ENCODE data around the gene MAFF.
"Not testable (repeated sequence)": the region's sequence is repeated elsewhere in the genome, so short reads cannot be mapped to it uniquely, and the experiment has no call there.

MAFF gene

DNA sequence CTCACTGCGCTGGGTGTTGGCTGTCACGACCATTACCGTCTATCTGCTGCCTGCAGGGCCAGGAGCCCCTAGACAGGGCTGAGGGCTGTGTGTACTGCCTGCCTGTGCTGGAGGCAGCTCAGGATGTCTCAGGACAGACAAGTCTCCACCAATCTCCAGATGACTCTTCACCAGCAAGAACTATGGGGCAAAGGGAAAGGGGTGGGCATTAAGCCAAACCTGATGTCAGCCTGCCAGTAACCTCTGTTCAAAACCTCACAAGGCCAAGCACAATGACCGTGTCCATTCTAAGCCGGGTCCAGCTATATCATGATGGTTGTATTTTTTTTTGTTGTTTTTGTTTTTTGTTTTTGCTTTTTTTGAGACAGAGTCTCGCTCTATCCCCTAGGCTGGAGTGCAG is 31.6 kb downstream of the MAFF start:
- TF ChIP-seq, protein P1, sequence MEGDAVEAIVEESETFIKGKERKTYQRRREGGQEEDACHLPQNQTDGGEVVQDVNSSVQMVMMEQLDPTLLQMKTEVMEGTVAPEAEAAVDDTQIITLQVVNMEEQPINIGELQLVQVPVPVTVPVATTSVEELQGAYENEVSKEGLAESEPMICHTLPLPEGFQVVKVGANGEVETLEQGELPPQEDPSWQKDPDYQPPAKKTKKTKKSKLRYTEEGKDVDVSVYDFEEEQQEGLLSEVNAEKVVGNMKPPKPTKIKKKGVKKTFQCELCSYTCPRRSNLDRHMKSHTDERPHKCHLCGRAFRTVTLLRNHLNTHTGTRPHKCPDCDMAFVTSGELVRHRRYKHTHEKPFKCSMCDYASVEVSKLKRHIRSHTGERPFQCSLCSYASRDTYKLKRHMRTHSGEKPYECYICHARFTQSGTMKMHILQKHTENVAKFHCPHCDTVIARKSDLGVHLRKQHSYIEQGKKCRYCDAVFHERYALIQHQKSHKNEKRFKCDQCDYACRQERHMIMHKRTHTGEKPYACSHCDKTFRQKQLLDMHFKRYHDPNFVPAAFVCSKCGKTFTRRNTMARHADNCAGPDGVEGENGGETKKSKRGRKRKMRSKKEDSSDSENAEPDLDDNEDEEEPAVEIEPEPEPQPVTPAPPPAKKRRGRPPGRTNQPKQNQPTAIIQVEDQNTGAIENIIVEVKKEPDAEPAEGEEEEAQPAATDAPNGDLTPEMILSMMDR (IDR thresholded peaks at IDR 0.05) = no peak
- H3K4me3 Mint-ChIP-seq = no peak overlapping the region
- no peak overlapping the region for H3K27ac Mint-ChIP-seq
- no peaks in the 10 kb centered on the region for H3K4me1 Mint-ChIP-seq
- peaks cover 30% of the 10 kb centered on the region for H3K36me3 Mint-ChIP-seq (ENCODE audit: low read depth)
- no peaks in the 10 kb centered on the region for H3K9me3 Mint-ChIP-seq
- peaks cover 2% of the 10 kb centered on the region for H3K27me3 Mint-ChIP-seq (ENCODE audit: low read depth, poor library complexity)
- no peak for DNase-seq

DNA sequence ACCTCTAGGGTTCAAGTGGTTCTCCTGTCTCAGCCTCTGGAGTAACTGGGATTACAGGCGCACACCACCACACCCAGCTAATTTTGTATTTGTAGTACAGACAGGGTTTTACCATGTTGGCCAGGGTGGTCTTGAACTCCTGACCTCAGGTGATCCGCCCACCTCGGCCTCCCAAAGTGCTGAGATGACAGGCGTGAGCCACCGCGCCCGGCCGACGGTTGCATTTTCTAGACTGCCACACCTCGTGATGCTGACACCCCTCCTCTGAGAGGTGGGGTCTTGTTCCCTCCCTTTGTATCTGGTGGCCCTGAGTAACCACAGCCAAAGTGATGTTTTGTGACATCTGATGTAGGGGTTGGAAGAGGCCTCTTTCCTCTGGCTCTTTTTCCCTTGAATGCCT is 32.1 kb downstream of the MAFF start:
- not testable (repeated sequence) for H3K27me3 Mint-ChIP-seq (ENCODE audit: low read depth, poor library complexity); H3K4me3 Mint-ChIP-seq; H3K4me1 Mint-ChIP-seq; H3K27ac Mint-ChIP-seq; H3K9me3 Mint-ChIP-seq; DNase-seq
- peaks cover 30% of the 10 kb centered on the region for H3K36me3 Mint-ChIP-seq (ENCODE audit: low read depth)

DNA sequence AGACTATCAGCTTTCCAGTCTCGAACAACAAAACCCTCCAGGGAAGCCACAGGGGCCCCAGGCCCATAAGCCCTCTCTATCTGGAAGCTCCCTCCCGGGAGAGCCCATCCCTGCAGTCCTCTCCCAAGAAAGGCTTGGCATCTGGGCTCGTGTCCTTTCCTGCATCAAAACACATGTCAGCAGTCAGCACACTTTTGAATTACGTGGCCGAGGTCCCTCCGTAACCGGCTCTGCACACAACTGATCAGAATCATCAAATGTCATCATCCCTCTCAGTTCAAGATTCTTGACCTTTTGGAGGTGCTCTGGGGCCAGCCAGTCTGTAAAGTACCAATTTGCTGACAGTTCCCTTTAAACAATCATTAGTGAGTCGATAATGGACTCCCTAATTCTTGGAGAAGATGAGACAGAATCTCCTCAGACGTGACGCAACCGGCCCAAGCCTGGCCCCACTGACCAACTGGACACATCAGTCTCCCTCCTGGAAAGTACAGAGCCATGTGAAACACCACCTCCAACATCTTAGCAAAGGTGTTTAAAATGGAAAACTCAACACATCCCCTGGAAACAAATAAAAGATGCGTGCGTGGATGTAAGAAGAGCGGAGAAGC is 33.6 kb downstream of the MAFF start:
- Mint-ChIP-seq H3K4me3 (no peak overlapping the region), H3K27ac (no peak overlapping the region), H3K27me3 (ENCODE audit: low read depth, poor library complexity) (peaks cover 2% of the 10 kb centered on the region), H3K36me3 (ENCODE audit: low read depth) (peaks cover 38% of the 10 kb centered on the region), H3K4me1 (peaks cover 10% of the 10 kb centered on the region), H3K9me3 (no peaks in the 10 kb centered on the region)
- DNase-seq = no peak
- TF ChIP-seq, protein P1 (IDR thresholded peaks at IDR 0.05) = no peak

DNA sequence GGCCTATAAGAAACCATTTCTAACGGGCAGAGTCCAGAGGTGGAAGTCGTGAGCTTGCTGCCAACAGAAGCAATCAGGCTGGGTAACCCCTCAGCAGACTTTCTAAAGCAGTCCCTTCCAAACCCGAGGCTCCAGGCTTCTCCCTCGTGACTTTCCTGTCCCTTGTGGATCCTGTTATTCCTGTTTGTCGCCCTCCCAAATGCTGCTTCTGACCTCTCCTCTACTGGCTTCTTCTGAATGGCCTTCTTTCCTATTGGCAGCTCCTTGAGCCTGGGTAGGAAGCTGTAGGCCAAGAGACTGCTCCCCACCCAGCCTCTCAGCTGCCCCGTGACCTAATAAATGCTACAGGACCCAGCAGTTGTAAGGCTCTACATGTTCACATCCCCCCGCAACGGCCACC is 35.0 kb downstream of the MAFF start:
- peaks cover 23% of the 10 kb centered on the region for H3K4me1 Mint-ChIP-seq
- peaks cover 2% of the 10 kb centered on the region for H3K27me3 Mint-ChIP-seq (ENCODE audit: low read depth, poor library complexity)
- H3K4me3 Mint-ChIP-seq = no peak overlapping the region
- no peak overlapping the region for H3K27ac Mint-ChIP-seq
- DNase-seq = no peak
- TF ChIP-seq, protein P1 (IDR thresholded peaks at IDR 0.05) = no peak
- peaks cover 40% of the 10 kb centered on the region for H3K36me3 Mint-ChIP-seq (ENCODE audit: low read depth)
- H3K9me3 Mint-ChIP-seq = no peaks in the 10 kb centered on the region

DNA sequence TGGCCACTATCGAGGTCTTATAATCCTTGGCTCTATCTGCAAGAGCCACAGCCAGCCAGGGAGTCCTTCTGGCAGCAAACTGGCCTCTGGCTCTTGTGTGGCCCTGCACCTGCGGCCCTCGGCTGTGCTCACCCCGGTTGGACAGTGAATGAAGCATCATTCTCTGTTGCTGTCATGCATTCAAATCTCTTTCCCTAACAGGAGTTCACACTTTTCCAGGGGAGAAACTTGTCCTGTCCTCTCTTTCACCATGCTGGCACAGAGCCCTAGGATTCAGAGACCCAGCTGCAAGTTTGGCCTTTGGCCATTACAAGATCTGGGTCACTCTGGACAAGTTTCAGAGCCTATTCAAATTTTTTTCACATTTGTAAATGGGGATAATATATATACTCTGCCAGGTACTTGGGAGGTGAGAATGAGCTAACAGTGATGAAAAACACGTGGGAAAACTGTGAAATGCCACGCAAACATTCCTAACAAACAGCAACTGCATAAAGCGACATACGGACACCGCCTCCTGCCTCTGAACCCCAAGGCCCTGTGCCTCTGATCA is 36.8 kb downstream of the MAFF start:
- no peaks in the 10 kb centered on the region for H3K27me3 Mint-ChIP-seq (ENCODE audit: low read depth, poor library complexity)
- H3K9me3 Mint-ChIP-seq = no peaks in the 10 kb centered on the region
- DNase-seq = no peak
- H3K27ac Mint-ChIP-seq = no peak overlapping the region
- H3K4me3 Mint-ChIP-seq = no peak overlapping the region
- peaks cover 40% of the 10 kb centered on the region for H3K4me1 Mint-ChIP-seq
- H3K36me3 Mint-ChIP-seq (ENCODE audit: low read depth) = peaks cover 33% of the 10 kb centered on the region
- TF ChIP-seq, protein P1 (IDR thresholded peaks at IDR 0.05) = no peak

DNA sequence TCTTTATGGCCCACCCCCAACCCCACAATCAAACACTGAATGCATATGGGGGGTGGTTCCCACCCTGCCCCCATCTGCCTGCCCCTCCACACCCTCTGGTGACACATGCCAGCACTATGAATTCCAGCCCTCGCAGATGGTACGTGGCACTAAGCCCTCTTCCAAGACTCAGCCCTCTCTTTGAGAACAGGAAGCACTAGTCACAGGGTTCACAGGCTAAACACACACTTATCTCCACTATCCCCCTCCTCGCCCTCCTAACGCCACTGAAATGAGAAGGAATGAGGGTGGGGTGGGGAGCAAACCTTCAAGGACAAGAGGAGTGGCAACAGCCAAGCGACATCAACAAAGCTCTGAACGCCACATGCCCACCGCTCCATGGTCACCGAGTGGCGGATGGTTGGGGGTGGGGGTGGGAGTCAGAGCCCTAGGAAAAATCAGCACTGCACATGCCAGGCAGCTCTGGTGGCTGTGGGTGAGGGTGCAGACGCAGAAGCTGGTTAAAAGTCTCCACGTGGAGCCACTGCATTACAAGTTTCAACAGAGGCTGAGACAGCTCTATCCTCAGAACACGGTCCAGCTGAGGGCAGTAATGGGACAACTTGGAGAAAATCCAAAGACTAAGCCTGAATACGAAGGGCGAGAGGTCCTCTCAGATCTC is 37.4 kb downstream of the MAFF start:
- H3K4me1 Mint-ChIP-seq = peaks cover 46% of the 10 kb centered on the region

More for the DNA sequence above, 37.4 kb downstream of the MAFF start:
- Mint-ChIP-seq H3K36me3 (ENCODE audit: low read depth) (peaks cover 37% of the 10 kb centered on the region), H3K9me3 (no peaks in the 10 kb centered on the region), H3K4me3 (no peak overlapping the region), H3K27me3 (ENCODE audit: low read depth, poor library complexity) (no peaks in the 10 kb centered on the region), H3K27ac (no peak overlapping the region)
- no peak for DNase-seq
- TF ChIP-seq, protein P1 (IDR thresholded peaks at IDR 0.05) = no peak

Measured in nephron progenitor cell (in vitro differentiated cells).